ENCODE results near the gene BCKDHB. TPM values are rescaled to one million over a fixed set of nuclear protein-coding genes. Genes with fewer than 3 reads are reported as not detected.
"Not testable (repeated sequence)": the region's sequence is repeated elsewhere in the genome, so short reads cannot be mapped to it uniquely, and the experiment has no call there.

BCKDHB gene
- total RNA-seq, 2 donors from 2014 or later, result 10.3 to 13.2 TPM

DNA sequence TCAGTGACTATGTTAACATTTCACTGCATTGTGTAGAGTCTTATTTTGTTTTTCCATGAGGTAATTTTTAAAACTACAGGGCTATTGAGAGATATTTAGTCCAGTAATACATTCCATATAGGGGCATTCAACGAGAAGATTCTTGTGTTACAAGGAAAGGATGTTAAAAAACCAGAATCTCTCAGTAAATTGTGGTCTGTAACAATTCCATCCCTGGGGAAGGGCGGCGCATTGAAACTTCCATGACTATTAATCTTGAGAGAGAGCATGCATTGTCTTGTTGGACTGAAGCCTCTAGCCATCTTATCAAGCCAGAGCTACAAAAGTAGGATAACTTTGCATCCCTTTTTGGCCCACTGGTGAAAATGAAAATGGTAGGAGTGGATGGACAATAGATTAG, 119.7 kb downstream of the BCKDHB start:
- Mint-ChIP-seq H3K36me3 (ENCODE audit: low read depth) (peaks cover 3% of the 10 kb centered on the region), H3K27me3 (no peaks in the 10 kb centered on the region), H3K27ac (no peak overlapping the region), H3K4me1 (no peaks in the 10 kb centered on the region), H3K4me3 (no peak overlapping the region)
- H3K9me3 ChIP-seq (ENCODE audit: control insufficient read depth, low read length, poor library complexity, severe bottlenecking), result no peaks in the 10 kb centered on the region
- ATAC-seq (no peak), DNase-seq (no peak)

DNA sequence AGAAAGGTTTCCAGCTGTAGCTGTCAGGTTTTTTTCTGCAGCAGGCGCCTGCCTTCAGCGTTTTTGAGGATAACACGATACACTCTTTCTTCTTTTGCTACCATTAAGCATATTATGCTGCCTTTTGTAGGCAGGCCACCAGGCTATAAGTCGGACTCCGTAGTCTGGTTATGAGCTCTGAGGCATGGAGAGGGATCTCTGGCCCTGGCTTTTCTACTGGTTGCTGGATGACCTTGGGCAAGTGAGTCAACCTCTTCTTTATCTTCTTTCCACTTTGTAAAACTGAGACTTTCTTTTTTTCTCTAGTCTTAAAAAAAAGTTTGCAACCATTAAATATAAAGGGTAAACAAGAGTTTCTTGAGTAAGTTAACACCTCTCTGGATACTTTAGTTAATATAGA, 120.2 kb downstream of the BCKDHB start:
- H3K27ac Mint-ChIP-seq, result no peak overlapping the region
- no peaks in the 10 kb centered on the region for H3K4me1 Mint-ChIP-seq
- H3K27me3 Mint-ChIP-seq, result no peaks in the 10 kb centered on the region
- H3K4me3 Mint-ChIP-seq, result no peak overlapping the region
- DNase-seq (no peak), ATAC-seq (no peak)
- H3K9me3 ChIP-seq (ENCODE audit: control insufficient read depth, low read length, poor library complexity, severe bottlenecking), result no peaks in the 10 kb centered on the region
- H3K36me3 Mint-ChIP-seq (ENCODE audit: low read depth), result peaks cover 2% of the 10 kb centered on the region

DNA sequence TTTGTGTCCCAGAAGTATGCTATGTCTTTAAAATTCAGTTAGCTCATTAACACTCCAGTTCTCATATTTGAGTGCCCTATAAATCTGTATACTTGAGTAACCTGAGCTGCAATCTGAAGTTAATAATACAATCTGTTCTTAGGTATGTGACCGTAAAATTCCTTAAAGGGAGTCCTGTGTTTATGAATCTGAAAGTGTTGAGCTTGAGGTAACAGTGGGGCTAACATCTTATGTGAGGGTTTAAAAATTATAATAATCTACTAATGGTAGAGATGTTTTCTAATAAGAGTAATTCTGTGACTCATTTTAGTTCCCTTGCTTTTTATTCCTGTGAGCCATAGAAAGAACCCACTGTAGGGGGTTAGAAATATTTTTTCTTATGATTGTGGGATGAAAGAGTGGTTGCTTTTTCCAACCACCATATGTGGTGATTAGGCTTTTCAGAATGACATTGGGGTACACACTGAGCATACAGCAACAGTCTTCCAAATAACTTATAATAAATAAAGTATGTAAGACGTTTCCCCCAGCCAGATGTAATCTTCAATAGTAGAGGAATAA, 121.2 kb downstream of the BCKDHB start:
- H3K27me3 Mint-ChIP-seq, result no peaks in the 10 kb centered on the region
- peaks cover 2% of the 10 kb centered on the region for H3K36me3 Mint-ChIP-seq (ENCODE audit: low read depth)
- ATAC-seq, result no peak
- H3K4me3 Mint-ChIP-seq, result no peak overlapping the region
- H3K9me3 ChIP-seq (ENCODE audit: control insufficient read depth, low read length, poor library complexity, severe bottlenecking), result no peaks in the 10 kb centered on the region
- no peaks in the 10 kb centered on the region for H3K4me1 Mint-ChIP-seq
- no peak overlapping the region for H3K27ac Mint-ChIP-seq
- no peak for DNase-seq

DNA sequence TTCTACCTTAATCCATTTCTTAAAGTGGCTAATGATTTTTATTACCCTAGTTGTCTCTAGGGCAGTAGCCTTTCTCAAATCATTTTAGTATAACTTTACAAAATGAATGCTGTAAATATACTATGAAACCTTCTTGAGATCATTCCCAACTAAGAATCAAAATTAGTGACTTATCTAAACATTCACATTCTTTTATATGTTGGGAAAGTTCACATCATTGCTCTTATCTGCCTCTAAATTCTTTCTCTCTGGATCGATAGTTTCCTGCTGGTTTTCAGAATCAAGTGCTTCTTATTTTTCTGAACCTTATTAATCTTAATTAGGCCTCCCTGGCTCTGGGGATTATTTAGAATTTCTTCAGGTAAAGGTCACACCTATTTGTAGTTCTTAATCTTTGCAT, 126.8 kb downstream of the BCKDHB start:
- ATAC-seq, result no peak
- H3K4me3 Mint-ChIP-seq, result no peak overlapping the region

DNA sequence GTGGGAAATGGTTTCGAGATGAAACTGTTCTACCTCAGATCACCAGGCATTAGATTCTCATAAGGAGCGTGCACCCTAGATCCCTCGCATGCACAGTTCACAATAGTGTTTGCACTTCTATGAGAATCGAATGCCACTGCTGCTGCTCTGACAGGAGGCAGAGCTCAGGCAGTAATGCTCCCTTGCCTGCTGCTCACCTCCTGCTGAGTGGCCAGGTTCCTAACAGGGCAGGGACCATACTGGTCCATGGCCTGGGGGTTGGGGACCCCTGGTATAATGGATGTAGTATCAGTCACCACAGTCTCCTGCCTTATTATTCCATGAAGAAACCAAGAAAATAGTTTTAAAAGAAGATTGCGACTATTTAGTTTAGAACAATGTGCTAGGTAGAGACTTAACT, 127.5 kb downstream of the BCKDHB start:
- Mint-ChIP-seq H3K27ac (no peak overlapping the region), H3K27me3 (no peaks in the 10 kb centered on the region), H3K4me3 (no peak overlapping the region), H3K36me3 (ENCODE audit: low read depth) (no peaks in the 10 kb centered on the region), H3K4me1 (no peaks in the 10 kb centered on the region)
- H3K9me3 ChIP-seq (ENCODE audit: control insufficient read depth, low read length, poor library complexity, severe bottlenecking), result no peaks in the 10 kb centered on the region
- DNase-seq (no peak), ATAC-seq (no peak)

More for the DNA sequence above, 126.8 kb downstream of the BCKDHB start:
- Mint-ChIP-seq H3K36me3 (ENCODE audit: low read depth) (no peaks in the 10 kb centered on the region), H3K27me3 (no peaks in the 10 kb centered on the region), H3K4me1 (no peaks in the 10 kb centered on the region), H3K27ac (no peak overlapping the region)
- no peaks in the 10 kb centered on the region for H3K9me3 ChIP-seq (ENCODE audit: control insufficient read depth, low read length, poor library complexity, severe bottlenecking)
- DNase-seq, result no peak

DNA sequence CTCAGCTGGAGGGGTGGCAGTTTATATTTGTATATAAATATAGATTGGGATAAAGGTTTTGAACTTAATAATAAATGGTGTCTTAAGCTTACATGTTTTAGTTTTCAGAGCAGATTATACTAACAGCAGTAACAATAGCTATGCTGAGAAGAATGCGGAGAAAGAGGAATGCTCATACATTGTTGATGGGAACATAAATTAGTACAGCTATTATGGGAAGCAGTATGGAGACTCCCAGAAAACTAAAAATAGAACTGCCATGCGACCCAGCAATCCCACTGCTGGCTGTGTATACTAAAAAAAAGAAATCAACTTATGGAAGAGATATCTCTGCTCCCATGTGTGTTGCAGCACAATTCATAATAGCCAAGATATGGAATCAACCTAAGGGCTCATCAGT, 127.9 kb downstream of the BCKDHB start:
- H3K36me3 Mint-ChIP-seq (ENCODE audit: low read depth), result no peaks in the 10 kb centered on the region
- no peak overlapping the region for H3K4me3 Mint-ChIP-seq
- H3K4me1 Mint-ChIP-seq, result no peaks in the 10 kb centered on the region
- H3K9me3 ChIP-seq (ENCODE audit: control insufficient read depth, low read length, poor library complexity, severe bottlenecking), result no peaks in the 10 kb centered on the region
- ATAC-seq, result no peak
- H3K27ac Mint-ChIP-seq, result no peak overlapping the region
- no peaks in the 10 kb centered on the region for H3K27me3 Mint-ChIP-seq
- no peak for DNase-seq

DNA sequence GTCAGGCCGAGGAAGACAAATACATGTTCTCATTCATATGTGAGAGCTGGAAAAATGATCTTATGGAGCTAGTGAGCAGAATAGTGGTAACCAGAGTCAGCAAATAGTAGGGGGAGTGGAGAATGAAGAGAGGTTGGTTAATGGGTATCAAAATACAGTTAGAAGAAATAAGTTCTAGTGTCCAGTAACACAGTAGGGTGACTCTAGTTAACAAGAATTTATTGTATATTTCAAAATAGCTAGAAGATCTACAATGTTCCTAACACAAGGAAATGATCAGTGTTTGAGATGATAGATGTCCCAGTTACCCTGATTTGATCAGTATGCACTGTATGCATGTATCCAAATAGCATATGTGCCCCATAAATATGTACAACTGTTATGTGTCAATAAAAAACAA, 128.4 kb downstream of the BCKDHB start:
- H3K4me3 Mint-ChIP-seq, result no peak overlapping the region
- no peaks in the 10 kb centered on the region for H3K27me3 Mint-ChIP-seq
- no peaks in the 10 kb centered on the region for H3K4me1 Mint-ChIP-seq
- no peaks in the 10 kb centered on the region for H3K9me3 ChIP-seq (ENCODE audit: control insufficient read depth, low read length, poor library complexity, severe bottlenecking)
- H3K27ac Mint-ChIP-seq, result no peak overlapping the region
- ATAC-seq, result no peak
- no peak for DNase-seq
- H3K36me3 Mint-ChIP-seq (ENCODE audit: low read depth), result no peaks in the 10 kb centered on the region

DNA sequence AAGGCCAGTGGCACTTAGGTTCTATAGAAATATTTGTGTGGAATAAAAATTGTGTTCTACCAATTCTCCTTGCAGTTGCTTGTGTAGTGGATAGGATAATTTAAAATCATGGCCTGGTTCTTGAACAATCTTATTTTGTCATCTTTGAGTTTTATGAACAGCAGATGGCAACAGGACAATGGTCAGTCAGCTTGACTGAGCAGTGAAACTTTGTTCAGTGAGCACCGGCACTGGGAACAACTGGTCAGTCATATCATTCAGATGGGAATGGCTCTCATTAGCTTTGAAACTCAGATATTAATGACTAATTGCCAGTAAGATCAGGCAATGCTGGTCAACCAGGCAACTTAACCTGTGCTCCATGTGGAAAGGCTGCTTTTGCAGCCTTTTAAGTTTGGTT, 129.2 kb downstream of the BCKDHB start:
- H3K27me3 Mint-ChIP-seq, result no peaks in the 10 kb centered on the region
- H3K27ac Mint-ChIP-seq, result no peak overlapping the region
- no peaks in the 10 kb centered on the region for H3K9me3 ChIP-seq (ENCODE audit: control insufficient read depth, low read length, poor library complexity, severe bottlenecking)
- H3K4me1 Mint-ChIP-seq, result peaks cover 2% of the 10 kb centered on the region
- DNase-seq, result no peak
- H3K36me3 Mint-ChIP-seq (ENCODE audit: low read depth), result no peaks in the 10 kb centered on the region
- ATAC-seq, result no peak
- no peak overlapping the region for H3K4me3 Mint-ChIP-seq

DNA sequence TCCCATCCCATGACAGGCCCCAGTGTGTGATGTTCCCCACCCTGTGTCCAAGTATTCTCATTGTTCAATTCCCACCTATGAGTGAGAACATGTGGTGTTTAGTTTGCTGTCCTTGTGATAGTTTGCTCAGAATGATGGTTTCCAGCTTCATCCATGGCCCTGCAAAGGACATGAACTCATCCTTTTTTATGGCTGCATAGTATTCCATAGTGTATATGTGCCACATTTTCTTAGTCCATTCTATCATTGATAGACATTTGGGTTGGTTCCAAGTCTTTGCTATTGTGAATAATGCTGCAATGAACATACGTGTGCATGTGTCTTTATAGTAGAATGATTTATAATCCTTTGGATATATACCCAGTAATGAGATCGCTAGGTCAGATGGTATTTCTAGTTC, 132.3 kb downstream of the BCKDHB start:
- not testable (repeated sequence) for DNase-seq; H3K9me3 ChIP-seq (ENCODE audit: control insufficient read depth, low read length, poor library complexity, severe bottlenecking); H3K36me3 Mint-ChIP-seq (ENCODE audit: low read depth); H3K27ac Mint-ChIP-seq; ATAC-seq; H3K4me3 Mint-ChIP-seq; H3K4me1 Mint-ChIP-seq; H3K27me3 Mint-ChIP-seq

DNA sequence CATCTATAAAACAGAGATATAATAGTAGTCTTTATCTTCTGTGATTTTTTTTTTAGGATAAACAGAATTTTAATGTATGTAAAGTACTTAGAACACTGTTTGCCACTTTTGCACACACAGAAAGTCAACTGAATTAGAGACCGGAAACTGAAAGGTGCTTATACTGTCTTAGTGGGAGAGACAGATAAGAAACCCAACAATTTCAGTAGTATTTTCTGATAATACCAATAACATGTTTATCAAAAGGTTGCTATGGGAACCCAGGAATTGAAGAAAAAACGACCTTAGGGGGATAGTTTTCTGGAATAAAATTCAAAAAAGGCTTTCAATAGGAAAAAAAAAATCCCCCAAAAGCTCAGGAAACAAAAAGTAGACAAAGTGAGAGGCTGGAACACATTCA, 138.6 kb downstream of the BCKDHB start:
- no peak for DNase-seq
- H3K9me3 ChIP-seq (ENCODE audit: control insufficient read depth, low read length, poor library complexity, severe bottlenecking), result no peaks in the 10 kb centered on the region
- no peaks in the 10 kb centered on the region for H3K27me3 Mint-ChIP-seq
- H3K36me3 Mint-ChIP-seq (ENCODE audit: low read depth), result peaks cover 6% of the 10 kb centered on the region
- H3K4me1 Mint-ChIP-seq, result peaks cover 8% of the 10 kb centered on the region
- no peak overlapping the region for H3K27ac Mint-ChIP-seq
- ATAC-seq, result no peak
- H3K4me3 Mint-ChIP-seq, result no peak overlapping the region

DNA sequence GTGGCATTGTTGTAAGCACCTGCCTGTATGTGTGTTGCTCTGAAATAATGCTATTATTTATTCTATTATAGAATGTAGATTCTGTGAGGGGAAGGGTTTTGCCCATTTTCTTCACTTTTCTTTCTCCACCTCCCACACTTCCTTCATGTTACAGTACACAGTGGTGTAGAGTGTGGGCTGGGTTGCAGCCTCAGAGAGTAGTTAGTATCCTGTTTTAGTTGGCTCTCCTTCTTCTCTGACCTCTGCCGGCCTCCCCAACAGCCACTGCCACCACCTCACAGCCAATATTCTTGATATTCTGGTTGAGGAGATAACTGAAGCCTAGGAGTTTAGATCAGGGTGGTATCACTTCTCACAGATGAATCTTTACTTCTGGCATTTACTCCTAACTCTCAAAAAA, 143.4 kb downstream of the BCKDHB start:
- Mint-ChIP-seq H3K27me3 (no peaks in the 10 kb centered on the region), H3K27ac (no peak overlapping the region), H3K4me1 (peaks cover 6% of the 10 kb centered on the region), H3K4me3 (no peak overlapping the region), H3K36me3 (ENCODE audit: low read depth) (peaks cover 5% of the 10 kb centered on the region)
- ATAC-seq (no peak), DNase-seq (no peak)
- no peaks in the 10 kb centered on the region for H3K9me3 ChIP-seq (ENCODE audit: control insufficient read depth, low read length, poor library complexity, severe bottlenecking)

DNA sequence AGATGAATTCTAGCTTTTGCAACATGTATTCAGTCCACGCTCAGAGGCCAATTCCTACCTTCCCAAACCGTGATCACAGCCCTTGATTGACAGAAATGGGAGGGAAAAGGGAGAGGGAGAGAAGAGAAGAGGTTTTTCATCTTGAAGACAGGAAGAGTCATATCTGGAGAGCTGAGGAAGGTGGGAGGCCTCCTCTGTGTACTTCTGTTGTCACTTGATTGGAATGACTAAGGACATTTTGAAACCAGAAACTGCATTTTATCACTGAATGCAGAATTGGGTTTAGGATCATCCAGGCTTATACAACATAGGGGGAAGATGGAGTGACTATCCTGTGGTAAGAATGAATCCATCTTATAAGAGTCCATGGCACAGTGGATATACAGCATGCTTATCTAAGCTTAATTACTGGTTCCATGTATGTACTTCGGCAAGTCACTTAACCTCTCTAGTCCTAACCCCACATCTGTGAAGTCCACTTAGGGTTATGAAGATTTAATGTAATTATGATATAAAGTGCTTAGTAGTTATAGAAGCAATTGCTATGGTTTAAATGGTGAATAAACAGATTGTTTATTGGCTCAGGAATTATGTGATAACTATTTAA, 144.0 kb downstream of the BCKDHB start:
- Mint-ChIP-seq H3K27ac (no peak overlapping the region), H3K4me3 (no peak overlapping the region), H3K4me1 (peaks cover 6% of the 10 kb centered on the region), H3K27me3 (no peaks in the 10 kb centered on the region), H3K36me3 (ENCODE audit: low read depth) (peaks cover 5% of the 10 kb centered on the region)
- no peak for ATAC-seq
- DNase-seq, result no peak
- no peaks in the 10 kb centered on the region for H3K9me3 ChIP-seq (ENCODE audit: control insufficient read depth, low read length, poor library complexity, severe bottlenecking)

DNA sequence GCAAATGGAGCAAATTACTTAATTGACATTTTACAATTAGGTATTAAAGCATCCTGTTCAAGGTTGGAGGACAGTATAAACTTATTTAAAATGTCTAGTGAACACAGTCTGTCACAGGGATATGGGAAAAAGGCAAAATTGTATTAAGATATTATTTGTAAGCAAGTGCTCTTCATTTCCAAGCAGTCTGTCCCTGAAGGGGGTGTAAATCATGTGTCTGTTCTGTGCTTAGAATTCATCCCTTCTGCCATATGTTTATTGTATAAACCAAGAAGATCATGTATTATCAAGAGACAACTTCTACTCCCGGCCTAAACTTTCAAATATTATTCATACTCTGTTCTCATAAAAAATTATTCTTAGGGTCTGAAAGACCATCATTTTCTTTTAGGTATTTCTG, 144.8 kb downstream of the BCKDHB start:
- H3K27ac Mint-ChIP-seq, result no peak overlapping the region
- H3K9me3 ChIP-seq (ENCODE audit: control insufficient read depth, low read length, poor library complexity, severe bottlenecking), result no peaks in the 10 kb centered on the region
- H3K36me3 Mint-ChIP-seq (ENCODE audit: low read depth), result peaks cover 5% of the 10 kb centered on the region
- H3K27me3 Mint-ChIP-seq, result no peaks in the 10 kb centered on the region
- no peak for ATAC-seq
- no peak for DNase-seq
- no peak overlapping the region for H3K4me3 Mint-ChIP-seq
- H3K4me1 Mint-ChIP-seq, result peaks cover 6% of the 10 kb centered on the region

DNA sequence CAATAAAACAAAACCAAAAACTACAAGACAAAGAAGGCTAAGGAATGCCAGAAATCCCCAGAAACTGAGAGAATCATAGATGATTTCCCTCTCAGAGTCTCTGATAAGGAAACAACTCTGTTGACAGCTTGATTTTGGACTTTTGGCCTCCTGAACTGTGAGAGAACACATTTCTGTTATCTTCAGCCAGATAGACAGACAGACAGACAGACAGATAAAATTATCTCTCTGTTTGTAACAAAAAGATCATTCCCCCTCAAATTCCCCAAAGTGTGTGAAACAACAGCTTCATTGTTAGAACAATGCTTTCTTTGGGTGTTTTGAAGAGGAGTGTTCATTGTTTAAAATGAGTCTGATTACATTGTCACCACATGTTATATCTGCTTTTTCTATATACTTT, 148.2 kb downstream of the BCKDHB start:
- peaks cover 4% of the 10 kb centered on the region for H3K4me1 Mint-ChIP-seq
- ATAC-seq (no peak), DNase-seq (no peak)
- no peak overlapping the region for H3K27ac Mint-ChIP-seq
- peaks cover 5% of the 10 kb centered on the region for H3K36me3 Mint-ChIP-seq (ENCODE audit: low read depth)
- no peaks in the 10 kb centered on the region for H3K9me3 ChIP-seq (ENCODE audit: control insufficient read depth, low read length, poor library complexity, severe bottlenecking)
- H3K4me3 Mint-ChIP-seq, result no peak overlapping the region
- no peaks in the 10 kb centered on the region for H3K27me3 Mint-ChIP-seq
